Cardiac muscle cell (in vitro differentiated cells and primary cell): ENCODE measurements around the gene LEF1. TPM values are rescaled to one million over a fixed set of nuclear protein-coding genes. Genes with fewer than 3 reads are reported as not detected.

Source experiments
- DNase-seq, 2 donors: peaks; one replicate each; pipeline versions ENCODE4 v3.0.0 to v3.0.0-alpha.2; 2010 to 2017; ENCODE audit warnings: low read depth in 1 of 2, low spot score in 1 of 2
- H3K27ac ChIP-seq: fragments of 200-600 bp; sonication (generic); 2 replicates; pipeline ENCODE4 v1.5.1; 2016
- H3K27me3 ChIP-seq: fragments of 200-600 bp; sonication (generic); 2 replicates; pipeline ENCODE4 v1.6.0; 2016; ENCODE audit warnings: control low read depth
- H3K36me3 ChIP-seq: fragments of 200-600 bp; sonication (generic); 2 replicates; pipeline ENCODE4 v1.5.1; 2016; ENCODE audit warnings: control low read depth
- H3K4me1 ChIP-seq: fragments of 200-600 bp; sonication (generic); 2 replicates; pipeline ENCODE4 v1.8.1; 2017; ENCODE audit warnings: low read depth, mild to moderate bottlenecking, mixed run types
- H3K4me3 ChIP-seq: fragments of 200-600 bp; sonication (generic); 2 replicates; pipeline ENCODE4 v1.5.1; 2016; ENCODE audit warnings: mild to moderate bottlenecking
- H3K9me3 ChIP-seq: fragments of 200-600 bp; sonication (generic); 2 replicates; pipeline ENCODE4 v1.5.1; 2017; ENCODE audit warnings: low read depth, mild to moderate bottlenecking, control low read depth
- CTCF ChIP-seq: IDR thresholded peaks from 2 replicates; pipeline ENCODE4 v1.5.1; 2012; ENCODE audit warnings: low read depth, mild to moderate bottlenecking, low read length
- polyA plus RNA-seq: library from polyadenylated mRNA; unstranded; fragments of >200 nt; fragmentation: Nextera tagmentation; extraction: Ambion mirVana; gene quantifications from 2 replicates; pipeline ENCODE4 v1.2.1, GENCODE V29; 2016
- total RNA-seq: library from RNA; depleted of rRNA; stranded (reverse); fragments of >200 nt; gene quantifications from 2 replicates; pipeline ENCODE4 v1.2.3, GENCODE V29; 2016

The LEF1 gene
- total and polyA plus RNA-seq, 2 experiments from 2014 or later: 69.1 to 70.3 TPM

GRCh38 chr4:108201774-108202173 is 33.0 kb upstream of the LEF1 start:
- Histone ChIP-seq H3K4me3 (no peak overlapping the region), H3K4me1 (peaks cover 13% of the 10 kb centered on the region), H3K27me3 (no peaks in the 10 kb centered on the region), H3K27ac (no peak overlapping the region), H3K9me3 (no peaks in the 10 kb centered on the region), H3K36me3 (no peaks in the 10 kb centered on the region)
- no peak for DNase-seq
- TF ChIP-seq CTCF: no peak

DNA sequence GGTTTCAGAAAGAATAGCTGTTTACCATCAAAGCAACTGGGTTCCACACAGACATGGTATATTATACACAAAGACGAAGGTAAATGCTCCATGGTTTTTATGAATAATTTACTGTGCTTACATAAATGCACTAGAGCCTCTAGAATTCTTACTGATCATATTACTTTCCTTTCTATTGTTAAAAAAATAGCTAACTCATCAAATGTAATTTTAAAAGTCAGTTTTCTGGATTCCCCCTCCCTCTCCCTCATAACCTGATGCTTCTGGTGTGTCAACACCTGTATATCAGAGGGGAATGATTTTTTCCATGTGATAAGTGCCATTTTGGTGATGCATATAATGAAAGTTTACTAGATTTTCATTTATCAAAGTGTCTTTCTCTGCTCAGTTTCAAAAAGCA is 31.1 kb upstream of the LEF1 start:
- H3K4me1 ChIP-seq: peaks cover 13% of the 10 kb centered on the region
- no peaks in the 10 kb centered on the region for H3K36me3 ChIP-seq
- no peaks in the 10 kb centered on the region for H3K9me3 ChIP-seq
- H3K27me3 ChIP-seq: no peaks in the 10 kb centered on the region
- no peak for DNase-seq
- H3K4me3 ChIP-seq: no peak overlapping the region
- no peak overlapping the region for H3K27ac ChIP-seq
- no peak for TF ChIP-seq CTCF

DNA sequence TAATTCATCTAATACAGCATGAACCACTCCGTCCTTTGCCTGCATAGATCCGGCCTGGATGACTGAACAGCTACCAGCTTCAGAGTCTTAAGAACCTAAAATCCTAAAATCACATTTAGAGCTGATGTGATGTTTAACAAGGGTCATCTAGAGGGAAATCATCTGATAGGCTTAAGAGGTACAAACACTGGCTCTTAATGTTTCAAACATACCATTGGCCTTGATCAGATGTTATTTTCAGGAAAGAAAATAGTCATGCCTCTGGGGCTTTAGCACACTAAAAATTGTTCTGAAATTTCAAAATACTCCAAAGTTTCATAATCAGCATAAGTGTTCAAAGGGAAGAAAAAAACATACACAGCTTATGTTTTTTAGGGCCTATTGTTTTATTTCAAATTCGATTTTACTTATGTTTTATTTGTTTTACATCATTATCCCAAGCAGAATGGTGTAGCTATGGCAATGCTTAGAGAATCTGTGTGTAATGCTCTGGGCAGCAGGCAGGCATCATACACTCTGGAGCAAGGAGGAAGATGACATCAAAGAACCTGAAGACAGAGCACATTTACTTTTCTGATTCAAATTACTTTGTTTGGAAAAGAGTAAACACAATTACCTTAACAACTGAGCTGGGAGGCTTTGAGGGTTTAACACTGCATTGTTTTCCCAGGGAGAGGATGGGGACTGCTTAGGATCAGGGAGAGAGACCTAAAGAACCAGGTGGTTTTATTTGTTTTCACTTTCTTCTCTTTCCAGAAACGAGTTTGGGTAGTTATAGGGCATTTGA is 25.3 kb upstream of the LEF1 start:
- Histone ChIP-seq H3K27ac (no peak overlapping the region), H3K4me3 (no peak overlapping the region), H3K36me3 (no peaks in the 10 kb centered on the region), H3K9me3 (no peaks in the 10 kb centered on the region), H3K4me1 (no peaks in the 10 kb centered on the region), H3K27me3 (no peaks in the 10 kb centered on the region)
- no peak for DNase-seq
- no peak for TF ChIP-seq CTCF

DNA sequence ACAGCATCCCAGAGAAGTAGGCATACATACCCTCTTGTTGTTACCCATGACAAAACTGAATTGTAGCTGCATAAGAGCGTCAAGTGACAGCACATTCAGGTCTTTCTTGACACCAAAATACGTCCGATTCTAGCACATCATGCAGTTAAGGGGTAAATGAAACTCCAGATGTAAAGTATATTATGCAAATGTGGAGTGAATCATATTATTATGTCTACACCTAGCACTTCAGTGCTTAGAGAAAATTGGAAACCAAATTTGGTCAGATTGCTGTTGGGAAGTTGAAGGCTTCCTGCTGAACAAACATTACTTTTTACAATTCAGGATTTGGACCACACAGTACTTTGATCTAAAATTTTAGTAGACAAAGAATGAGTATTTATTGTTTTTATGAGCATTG is 24.2 kb upstream of the LEF1 start:
- DNase-seq: no peak
- H3K27me3 ChIP-seq: no peaks in the 10 kb centered on the region
- TF ChIP-seq CTCF: no peak

GRCh38 chr4:108192056-108192455 is 23.3 kb upstream of the LEF1 start:
- no peaks in the 10 kb centered on the region for H3K27me3 ChIP-seq
- no peaks in the 10 kb centered on the region for H3K9me3 ChIP-seq
- no peaks in the 10 kb centered on the region for H3K4me1 ChIP-seq
- no peak for TF ChIP-seq CTCF
- no peaks in the 10 kb centered on the region for H3K36me3 ChIP-seq
- H3K4me3 ChIP-seq: no peak overlapping the region
- DNase-seq: no peak
- peak overlapping the region; percentile 13 for H3K27ac ChIP-seq

More for the DNA sequence above, 24.2 kb upstream of the LEF1 start:
- no peak overlapping the region for H3K27ac ChIP-seq
- H3K4me1 ChIP-seq: no peaks in the 10 kb centered on the region
- no peaks in the 10 kb centered on the region for H3K36me3 ChIP-seq
- no peaks in the 10 kb centered on the region for H3K9me3 ChIP-seq
- H3K4me3 ChIP-seq: no peak overlapping the region
